GM18499 (cell line): ENCODE results near the gene TSPAN15.
"Not testable (repeated sequence)": the region's sequence is repeated elsewhere in the genome, so short reads cannot be mapped to it uniquely, and the experiment has no call there.

ENCODE experiments used
- ATAC-seq: cut with Tn5 transposase; IDR thresholded peaks from one replicate; pipeline ENCODE4 v1.9.1; 2021; ENCODE audit warnings: moderate number of reproducible peaks; ENCODE audit not compliant: insufficient read depth, unreplicated experiment

TSPAN15 gene

DNA sequence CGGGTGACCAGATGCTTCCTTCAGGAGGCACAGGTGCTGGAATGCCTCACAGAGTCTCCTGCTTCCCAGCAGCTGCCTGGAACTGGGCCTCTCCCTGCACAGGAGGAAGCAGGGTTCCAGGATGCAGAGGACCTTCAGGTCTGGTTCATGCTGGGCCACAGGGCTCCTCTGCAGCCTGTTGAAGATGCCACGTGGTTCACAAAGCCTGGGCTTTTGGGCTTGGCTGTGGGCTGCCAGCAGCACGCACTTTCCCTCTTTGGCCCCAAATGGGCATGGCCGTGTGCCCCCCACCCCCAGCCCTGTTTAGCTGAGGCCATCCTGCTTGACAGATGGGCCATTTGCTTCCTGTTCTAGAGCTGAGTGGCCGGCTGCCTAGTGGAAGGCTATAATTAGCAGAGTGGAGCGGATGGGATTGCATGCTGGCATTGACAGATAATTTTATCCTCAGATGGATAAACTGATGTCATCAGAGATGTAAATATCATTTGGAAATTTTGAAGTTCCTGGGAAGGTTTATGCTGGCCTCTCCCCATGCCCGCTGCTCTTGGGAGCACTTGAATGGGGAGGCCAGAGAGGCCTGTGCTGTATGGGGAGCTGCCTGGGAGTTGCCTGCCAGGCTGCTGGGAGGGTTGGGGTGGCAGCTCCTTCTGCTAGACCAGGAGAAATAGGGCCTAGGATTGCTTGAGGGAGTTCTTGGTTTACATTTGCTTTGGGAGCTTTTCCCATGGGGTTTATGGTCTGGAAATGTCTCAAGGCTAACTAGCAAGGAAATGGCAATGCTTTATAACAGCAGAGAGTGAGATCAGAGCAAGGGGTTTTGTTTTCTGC lies 28.2 kb downstream of the TSPAN15 start:
- no peak for ATAC-seq

DNA sequence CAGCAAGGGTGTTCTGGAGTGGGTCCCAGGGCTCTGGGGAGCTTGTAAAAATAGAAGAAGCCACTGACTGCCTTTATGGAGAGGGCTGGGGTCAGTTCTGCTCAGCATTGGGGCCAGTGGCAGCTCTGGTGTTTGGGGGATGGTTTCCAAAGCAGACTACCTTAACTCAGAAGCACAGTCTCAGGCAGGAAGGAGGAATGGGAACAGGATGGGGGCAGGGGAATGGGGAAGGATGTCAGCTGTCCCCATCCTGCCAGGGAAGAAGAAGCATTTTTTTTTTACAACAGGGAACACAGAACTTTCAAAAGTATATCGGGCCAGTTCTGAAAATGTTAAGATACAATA lies 28.8 kb downstream of the TSPAN15 start:
- ATAC-seq: no peak

DNA sequence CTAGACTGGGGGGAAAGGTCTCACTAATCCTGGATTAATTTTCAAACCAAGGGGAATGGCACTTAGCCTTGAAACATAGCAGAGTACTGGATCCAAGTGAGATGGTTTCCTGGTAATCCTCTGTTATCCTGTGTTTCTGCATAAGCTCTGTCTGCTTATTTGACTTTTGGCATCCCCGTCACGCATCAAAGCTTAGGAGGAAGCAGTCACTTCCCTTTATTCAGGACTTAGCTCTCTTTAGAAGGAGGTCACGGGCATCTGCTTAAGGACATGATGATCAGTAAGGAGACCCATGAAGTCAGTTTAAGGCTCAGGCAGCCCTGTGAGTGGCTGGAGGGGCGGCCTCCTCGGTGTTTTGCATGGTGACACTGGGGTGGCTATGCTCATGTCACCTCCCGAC lies 30.0 kb downstream of the TSPAN15 start:
- no peak for ATAC-seq

DNA sequence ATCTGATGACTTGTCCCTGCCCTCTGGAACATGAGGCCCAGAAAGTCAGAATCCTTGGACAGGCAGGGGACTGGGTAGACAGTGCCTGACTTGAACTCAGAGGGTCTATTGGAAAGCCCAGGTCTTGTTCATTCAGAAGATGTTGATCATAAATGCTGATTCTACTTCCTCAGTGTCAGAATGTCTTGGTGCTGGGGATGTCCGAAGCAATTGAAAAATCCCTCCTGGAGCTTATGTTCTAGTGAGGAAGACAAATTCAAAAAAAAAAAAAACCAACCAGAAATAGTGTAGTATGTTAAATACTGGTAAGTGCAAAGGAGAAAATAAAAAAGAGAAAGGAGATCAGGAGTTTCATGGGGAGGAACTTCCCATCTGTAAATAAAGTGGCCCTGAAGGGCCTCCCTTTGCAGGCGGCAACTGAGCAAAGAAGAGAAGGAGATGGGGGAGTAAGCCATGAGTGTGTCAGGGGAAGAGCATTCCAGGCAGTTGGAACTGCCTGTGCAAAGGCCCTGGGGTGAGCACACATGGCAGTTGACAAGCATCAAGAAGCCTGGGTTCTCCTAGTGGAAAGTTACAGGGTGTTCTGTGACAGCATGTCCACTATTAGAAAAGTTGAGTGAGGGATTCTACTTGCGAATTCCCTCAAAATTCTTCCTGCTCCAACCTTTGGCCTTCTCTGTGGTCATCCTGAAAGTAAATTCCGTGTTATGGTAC lies 30.7 kb downstream of the TSPAN15 start:
- ATAC-seq: no peak

DNA sequence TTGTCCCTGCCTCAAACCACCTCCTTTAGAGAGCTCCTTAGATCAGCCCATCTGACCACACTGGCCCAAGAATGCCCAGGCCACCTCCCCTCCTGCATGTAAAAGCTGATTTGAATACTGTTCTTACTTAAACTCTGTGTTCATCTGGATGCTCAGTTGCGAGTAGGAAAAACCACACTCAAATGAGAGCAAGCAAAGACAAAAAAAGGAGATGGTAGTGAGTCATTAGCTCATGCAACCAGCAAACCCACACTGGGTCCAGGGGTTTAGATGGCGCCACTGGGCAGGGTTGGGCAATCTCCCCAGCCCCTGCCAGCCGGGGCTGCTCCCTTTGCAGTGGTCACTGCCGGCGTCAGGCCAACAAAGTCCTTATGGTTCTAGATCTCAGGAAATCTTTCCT lies 32.7 kb downstream of the TSPAN15 start:
- no peak for ATAC-seq

DNA sequence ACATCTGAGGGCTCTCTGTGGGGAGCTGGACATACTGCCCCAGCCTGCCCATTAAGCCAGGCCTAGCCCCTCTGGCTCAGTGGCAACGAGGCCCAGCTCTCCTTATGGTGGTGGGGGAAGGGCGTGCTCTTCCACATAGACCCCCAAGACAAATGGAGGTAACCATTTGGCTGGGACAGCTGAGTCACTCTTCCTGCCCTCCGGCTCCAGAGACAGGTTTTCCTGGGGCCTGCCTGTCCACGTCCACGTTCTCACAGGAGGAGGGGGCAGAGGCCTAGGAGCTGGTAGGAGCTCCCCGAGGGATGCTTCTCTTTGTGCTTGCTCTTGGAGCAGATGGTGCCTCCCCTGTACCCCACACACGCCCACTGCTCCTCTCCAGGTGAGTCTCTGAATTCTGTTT lies 33.5 kb downstream of the TSPAN15 start:
- no peak for ATAC-seq

DNA sequence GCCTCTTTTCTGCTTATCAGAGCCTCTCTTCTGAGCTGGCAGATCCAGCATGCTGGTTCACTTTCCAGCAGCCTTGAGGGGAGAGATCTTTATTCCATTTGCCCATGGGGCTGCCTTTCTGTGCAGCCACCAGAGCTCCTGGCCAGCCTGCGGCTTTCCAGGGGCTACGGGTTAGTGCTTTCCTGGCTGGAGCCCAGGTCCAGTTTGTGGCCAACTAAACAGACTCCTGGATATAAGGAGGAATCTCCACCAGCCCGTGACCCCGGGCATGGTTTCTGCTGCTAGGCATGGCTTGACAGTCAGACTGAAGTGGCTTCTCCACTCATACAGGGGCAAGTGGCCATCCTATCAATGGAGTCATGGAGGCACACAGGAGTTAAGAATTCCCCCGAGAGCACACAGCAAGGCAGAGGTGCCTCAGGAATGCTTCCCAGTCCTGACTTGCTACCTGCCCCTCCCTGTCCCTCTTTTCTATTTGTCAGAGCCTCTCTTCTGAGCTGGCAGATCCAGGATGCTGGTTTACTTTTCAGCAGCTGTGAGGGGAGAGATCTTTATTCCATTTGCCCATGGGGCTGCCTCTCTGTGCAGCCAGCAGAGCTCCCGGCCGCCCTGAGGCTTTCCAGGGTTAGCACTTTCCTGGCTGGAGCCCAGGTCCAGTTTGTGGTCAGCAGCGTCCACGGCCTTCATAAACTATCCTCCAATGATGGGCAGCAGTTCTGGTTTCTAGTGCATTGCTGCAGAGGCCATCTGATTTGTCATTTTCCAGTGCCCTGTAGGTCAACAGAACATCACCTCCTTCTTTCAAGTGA lies 35.9 kb downstream of the TSPAN15 start:
- no peak for ATAC-seq

DNA sequence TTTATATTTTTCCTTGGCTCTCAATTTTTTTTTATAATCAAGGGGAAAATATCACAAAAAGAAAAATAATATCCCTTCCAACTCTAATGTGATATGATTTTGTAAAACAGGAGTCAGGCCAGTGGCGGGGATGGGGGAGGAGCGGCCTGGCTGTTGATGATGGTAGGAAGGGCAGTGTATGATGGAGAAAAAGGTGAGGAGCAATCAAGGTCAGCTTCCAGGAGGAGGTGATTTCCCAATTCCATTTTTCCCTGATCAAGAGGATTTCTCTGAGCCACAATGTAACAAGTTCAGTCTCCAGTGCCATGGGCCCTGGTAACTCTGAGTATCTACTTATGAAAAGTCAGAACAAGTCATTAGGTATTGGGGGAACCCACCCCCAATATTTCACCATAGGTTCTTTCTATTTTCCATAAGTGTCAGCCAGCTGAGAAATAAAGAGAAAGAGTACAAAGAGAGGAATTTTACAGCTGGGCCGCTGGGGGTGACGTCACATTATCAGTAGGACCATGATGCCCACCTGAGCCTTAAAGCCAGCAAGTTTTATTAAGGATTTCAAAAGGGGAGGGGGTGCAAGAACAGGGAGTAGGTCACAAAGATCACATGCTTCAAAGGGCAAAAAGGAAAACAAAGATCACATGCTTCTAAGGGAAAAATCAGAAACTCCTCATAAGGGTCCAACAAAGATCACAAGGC lies 37.0 kb downstream of the TSPAN15 start:
- not testable (repeated sequence) for ATAC-seq

DNA sequence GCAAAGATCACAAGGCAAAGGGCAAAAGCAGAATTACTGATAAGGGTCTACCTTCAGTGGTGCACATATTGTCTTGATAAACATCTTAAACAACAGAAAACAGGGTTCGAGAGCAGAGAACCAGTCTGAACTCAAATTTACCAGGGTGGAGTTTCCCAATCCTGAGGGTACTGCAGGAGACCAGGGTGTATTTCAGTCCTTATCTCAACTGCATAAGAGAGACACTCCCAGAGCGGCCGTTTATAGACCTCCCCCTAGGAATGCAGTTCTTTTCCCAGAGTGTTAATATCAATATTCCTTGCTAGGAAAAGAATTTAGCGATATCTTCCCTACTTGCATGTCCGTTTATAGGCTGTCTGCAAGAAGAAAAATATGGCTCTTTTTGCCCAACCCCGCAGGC lies 37.6 kb downstream of the TSPAN15 start:
- ATAC-seq: not testable (repeated sequence)

DNA sequence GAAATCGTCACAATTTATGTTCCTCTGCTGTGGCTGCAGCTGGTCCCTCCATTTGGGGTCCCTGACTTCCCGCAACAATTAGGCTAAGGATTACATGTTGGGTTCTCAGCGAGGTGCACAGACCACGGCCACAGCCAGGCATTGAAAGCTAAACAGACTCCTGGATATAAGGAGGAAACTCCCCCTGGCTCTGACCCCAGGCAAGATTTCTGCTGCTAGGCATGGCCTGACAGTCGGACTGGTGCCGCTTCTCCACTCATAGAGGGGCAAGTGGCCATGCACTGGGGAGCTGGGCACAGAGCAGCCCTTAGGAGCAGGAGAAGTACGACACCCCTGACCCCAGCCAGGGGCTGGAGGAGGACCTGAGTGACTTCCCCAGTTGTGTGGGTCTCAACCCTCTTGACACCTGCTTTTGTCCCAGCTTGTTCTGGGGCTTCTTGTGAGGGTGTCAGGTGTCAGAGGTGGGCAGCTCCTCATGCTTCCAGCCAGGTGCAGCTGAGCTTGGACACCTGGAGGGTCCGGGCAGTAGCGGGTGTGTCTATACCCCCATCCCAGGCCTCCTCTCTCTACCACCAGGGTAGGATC lies 38.3 kb downstream of the TSPAN15 start:
- no peak for ATAC-seq

DNA sequence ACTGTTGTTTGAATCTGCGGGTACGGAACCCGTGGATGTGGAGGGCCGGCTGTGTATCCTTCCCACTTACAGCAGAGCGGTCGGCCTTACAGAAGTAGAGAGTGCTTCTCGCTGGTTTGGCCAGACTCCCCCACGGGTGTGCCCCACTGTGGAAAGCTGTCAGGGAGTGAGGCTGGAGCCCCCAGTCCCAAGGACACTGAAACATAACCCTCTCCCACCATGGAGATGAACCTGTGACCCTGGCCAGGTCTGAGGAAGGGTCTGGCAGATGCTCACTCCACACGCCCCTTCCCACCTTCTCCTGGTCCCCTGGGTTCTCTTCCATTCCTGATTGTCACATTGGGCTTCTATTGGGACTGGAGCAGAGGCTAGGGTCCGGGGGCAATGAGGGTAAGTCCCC lies 39.6 kb downstream of the TSPAN15 start:
- no peak for ATAC-seq

DNA sequence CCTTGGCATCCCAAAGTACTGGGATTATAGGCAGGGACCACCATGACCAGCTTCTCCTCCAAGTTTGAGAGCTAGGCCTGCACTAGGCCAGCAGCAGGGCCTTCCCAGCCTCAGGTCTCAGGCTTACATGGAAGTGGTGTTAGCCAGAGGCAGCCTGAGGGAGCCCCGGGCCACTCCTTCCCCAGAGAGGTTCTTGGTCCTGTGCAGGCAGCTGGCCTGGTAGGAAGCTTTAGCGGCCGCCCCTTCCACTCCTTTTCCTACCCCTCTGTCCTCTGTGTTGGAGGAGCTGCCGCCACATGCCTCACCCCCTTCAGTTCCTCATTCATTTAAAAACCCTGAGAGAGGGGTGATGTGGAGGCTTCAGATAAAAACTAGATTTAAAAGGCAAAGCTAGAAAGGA lies 40.3 kb downstream of the TSPAN15 start:
- no peak for ATAC-seq

DNA sequence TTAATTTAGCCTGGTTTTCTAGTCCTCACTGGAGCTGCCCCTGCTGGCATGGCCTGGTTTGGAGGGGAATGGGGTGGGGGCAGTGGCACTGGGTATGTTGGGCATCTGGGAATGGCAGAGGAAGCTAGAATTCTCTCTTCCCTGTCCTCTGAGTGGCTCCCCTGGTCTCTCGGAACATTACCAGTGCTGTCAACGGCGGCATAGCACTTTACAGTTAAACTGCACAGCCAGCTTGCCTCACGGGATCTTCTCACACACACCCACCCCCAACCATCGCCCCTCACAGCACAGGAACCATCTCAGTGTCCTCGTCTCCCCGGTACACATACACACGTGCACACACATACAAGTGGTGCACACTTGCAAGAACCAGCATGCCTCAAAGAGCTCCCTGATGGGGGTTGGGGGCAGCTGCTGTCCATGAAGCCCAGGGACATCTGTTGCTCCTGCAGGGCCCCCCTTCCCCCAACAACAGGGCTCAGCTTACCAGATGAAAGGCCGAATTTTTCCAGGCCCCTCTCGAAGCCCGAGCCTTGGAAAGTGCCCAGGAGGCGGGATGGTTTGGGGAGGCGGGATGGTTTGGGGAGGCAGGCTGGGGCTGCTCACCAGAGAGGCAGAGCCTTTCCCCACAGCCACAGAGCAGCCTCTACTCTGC lies 41.0 kb downstream of the TSPAN15 start:
- no peak for ATAC-seq

DNA sequence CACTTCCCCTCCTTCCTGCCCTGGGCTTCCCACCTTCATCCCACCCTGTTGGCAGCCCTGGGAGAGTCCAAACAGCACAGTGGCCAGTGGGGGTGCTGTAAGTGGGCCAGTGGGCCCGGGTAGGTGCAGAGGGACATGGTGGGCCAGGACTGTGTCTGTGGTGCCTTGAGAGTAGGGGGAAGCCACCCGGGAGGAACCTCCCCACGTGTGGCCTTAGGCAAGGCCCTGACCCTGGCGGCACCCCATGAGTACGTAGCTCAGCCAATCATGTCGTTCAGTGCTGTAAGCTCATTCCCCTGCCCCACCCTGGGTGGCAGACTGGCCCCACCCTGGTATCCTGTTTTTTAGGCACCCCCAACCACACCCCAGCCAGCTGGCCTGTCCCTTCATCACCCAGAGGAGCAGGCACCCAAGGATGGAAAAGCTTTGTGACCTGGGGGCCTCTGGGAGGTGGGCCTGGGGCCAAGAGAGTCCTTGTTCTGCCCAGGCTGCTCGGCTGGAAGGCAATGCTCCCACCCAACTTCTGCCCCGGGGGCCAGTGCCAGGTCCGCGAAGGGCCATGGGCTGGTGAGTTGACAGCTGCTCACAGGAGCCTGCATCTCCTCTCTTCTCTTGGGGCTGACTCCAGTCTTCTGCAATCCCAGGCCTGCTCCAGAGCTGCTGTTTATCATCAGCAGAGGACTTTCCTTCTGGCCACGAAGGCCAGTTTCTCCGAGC lies 41.6 kb downstream of the TSPAN15 start:
- no peak for ATAC-seq

DNA sequence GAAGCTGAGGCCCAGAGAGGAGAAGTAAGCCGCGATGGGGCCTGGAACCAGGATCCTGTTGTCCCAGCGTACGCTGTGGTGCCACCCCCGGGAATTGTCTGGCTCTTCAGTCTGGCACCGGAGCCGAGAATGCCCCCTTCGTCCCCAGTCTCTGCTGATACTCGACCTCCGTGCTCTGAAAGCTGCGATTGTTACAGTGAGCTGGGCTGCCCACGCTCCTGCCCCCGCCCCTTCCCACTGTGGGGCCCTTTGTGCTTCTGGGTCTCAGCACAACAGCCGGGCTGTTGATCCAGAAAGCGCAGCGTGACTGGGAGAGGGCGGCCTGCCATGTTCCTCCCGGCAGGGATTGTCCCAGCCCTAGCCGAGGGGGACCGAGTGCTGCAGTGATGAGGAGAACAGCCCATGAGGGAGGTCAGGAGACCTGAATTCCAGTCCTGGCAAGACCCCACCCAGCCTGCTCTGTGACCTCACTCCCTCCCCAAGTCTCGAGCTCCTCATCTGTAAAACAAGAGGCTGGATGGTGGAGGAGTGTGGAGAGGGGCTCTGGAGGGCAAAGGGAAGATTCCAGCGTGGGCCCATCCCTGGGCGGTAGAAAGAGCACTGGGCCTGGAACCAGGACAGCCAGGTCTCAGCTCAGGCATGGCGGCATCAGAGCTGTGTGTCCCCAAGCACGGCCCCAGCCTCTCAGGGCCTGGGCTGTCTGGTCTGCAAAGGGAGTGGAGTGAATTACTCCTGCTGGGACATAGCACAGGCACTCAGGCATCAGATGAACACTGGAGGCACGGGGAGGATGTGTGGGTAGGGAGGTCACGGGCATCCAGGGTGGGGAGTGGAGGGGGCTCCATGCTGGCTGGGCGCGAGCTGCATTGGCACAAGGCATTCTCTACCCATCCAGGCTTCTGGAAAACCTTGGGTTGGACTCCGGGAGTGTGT lies 43.6 kb downstream of the TSPAN15 start:
- no peak for ATAC-seq

DNA sequence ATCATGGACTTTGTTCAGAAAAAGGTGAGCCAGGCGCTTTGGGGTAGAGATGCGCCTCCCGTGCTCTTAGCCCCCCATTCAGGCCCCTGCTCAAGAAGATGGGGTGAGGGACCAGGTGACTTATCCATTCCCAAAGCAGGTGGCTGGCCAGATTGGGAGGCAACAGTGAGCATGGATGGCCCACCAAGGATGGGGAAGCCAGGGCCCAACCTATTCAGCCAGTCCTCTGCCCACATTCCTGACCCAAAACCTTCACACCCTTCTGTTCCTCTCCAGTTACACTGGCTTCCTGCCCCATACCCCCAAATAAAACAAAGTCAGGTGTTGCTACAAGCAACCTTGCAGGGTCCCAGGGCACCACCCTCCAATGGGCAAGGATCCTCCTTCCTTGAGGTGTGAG lies 44.4 kb downstream of the TSPAN15 start:
- no peak for ATAC-seq

DNA sequence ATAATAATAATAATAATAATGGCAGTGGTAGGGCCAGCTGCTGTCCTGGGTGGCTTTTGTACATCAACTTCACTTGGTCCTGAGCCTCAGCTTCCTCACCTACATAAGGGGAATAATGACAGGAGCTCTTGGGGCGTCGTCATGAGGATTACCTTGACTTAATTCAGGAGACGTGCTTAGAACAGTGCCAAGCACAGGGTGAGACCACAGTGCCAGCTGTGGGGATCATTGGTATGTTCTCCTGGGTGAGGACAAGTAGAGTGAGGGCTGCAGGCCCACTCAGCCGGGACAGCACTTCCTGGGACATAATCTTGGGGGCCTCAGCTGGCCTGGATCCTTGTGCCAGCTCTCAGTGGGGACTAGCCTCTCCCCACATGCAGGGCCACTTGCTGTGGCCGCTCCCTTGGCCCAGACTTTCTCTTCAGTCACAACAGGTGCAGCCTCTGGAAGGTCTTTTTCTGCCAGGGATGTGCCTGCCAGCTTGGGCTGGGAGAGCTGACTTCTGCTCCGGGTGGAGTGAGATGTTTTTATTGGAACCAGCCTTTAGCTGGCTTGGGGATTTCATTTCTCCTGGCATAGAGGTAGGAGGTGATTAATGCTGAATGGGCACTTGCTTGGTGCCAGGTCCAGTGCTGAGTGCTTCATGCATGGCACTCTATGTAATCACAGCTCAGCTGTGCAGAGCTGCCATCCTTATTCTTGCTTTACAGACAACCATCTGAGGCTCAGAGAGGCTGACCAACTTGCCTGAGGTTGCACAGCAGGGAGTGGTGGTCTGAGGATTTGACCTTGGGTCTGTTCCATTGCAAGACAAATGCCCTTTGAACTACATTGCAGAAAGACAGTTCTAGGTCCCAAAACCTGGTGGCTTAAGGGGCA lies 45.3 kb downstream of the TSPAN15 start:
- ATAC-seq: no peak
